ENCODE measurements around the gene SPATA32.

Gene SPATA32

GRCh38 chr17:45246338-45246737 is 15.6 kb downstream of the SPATA32 start:
- DNase-seq: no peak

- DNase-seq: no peak
Observed at GRCh38 chr17:45244725-45245656, 16.9 kb downstream of the SPATA32 start.

GRCh38 chr17:45243750-45244149 is 18.1 kb downstream of the SPATA32 start:
- DNase-seq: peak; percentile 65

GRCh38 chr17:45242029-45242414 is 19.9 kb downstream of the SPATA32 start:
- DNase-seq: no peak

GRCh38 chr17:45241328-45242028 is 20.4 kb downstream of the SPATA32 start:
- DNase-seq: no peak

GRCh38 chr17:45240905-45241327 is 21.0 kb downstream of the SPATA32 start:
- DNase-seq: no peak

GRCh38 chr17:45238155-45238774 is 23.6 kb downstream of the SPATA32 start:
- DNase-seq: no peak

- no peak for DNase-seq
Observed at GRCh38 chr17:45237686-45238085, 24.2 kb downstream of the SPATA32 start.

GRCh38 chr17:45236282-45236606 is 25.6 kb downstream of the SPATA32 start:
- DNase-seq: no peak

GRCh38 chr17:45235416-45236281 is 26.2 kb downstream of the SPATA32 start:
- peak; percentile 32 for DNase-seq

- peak; percentile 16 for DNase-seq
Observed at GRCh38 chr17:45234641-45235415, 27.1 kb downstream of the SPATA32 start.

GRCh38 chr17:45233423-45233924 is 28.4 kb downstream of the SPATA32 start:
- DNase-seq: no peak

GRCh38 chr17:45232514-45233422 is 29.1 kb downstream of the SPATA32 start:
- DNase-seq: no peak

- no peak for DNase-seq
Observed at GRCh38 chr17:45231481-45232116, 30.3 kb downstream of the SPATA32 start.

GRCh38 chr17:45230787-45231480 is 31.0 kb downstream of the SPATA32 start:
- DNase-seq: no peak

- DNase-seq: no peak
Observed at GRCh38 chr17:45230410-45230786, 31.5 kb downstream of the SPATA32 start.

GRCh38 chr17:45229681-45230409 is 32.0 kb downstream of the SPATA32 start:
- no peak for DNase-seq

- no peak for DNase-seq
Observed at GRCh38 chr17:45228763-45229539, 32.9 kb downstream of the SPATA32 start.

Measured in kidney glomerular epithelial cell (primary cell).